Metanephros (tissue), 1 donor: ENCODE data around the gene SEMG1. TPM values are rescaled to one million over a fixed set of nuclear protein-coding genes. Genes with fewer than 3 reads are reported as not detected.

ENCODE experiments used
- total RNA-seq: library from RNA; depleted of rRNA; stranded (reverse); fragments of >200 nt; gene quantifications from one replicate; pipeline ENCODE4 v1.2.3, GENCODE V29; 2014

Gene SEMG1, protein sequence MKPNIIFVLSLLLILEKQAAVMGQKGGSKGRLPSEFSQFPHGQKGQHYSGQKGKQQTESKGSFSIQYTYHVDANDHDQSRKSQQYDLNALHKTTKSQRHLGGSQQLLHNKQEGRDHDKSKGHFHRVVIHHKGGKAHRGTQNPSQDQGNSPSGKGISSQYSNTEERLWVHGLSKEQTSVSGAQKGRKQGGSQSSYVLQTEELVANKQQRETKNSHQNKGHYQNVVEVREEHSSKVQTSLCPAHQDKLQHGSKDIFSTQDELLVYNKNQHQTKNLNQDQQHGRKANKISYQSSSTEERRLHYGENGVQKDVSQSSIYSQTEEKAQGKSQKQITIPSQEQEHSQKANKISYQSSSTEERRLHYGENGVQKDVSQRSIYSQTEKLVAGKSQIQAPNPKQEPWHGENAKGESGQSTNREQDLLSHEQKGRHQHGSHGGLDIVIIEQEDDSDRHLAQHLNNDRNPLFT
- not detected for total RNA-seq

GRCh38 chr20:45206725-45207124 lies at the start of gene SEMG1:
SEMG1 (plus strand) TSS chr20:45207033; CDS start chr20:45207054, 21 bp downstream.

DNA sequence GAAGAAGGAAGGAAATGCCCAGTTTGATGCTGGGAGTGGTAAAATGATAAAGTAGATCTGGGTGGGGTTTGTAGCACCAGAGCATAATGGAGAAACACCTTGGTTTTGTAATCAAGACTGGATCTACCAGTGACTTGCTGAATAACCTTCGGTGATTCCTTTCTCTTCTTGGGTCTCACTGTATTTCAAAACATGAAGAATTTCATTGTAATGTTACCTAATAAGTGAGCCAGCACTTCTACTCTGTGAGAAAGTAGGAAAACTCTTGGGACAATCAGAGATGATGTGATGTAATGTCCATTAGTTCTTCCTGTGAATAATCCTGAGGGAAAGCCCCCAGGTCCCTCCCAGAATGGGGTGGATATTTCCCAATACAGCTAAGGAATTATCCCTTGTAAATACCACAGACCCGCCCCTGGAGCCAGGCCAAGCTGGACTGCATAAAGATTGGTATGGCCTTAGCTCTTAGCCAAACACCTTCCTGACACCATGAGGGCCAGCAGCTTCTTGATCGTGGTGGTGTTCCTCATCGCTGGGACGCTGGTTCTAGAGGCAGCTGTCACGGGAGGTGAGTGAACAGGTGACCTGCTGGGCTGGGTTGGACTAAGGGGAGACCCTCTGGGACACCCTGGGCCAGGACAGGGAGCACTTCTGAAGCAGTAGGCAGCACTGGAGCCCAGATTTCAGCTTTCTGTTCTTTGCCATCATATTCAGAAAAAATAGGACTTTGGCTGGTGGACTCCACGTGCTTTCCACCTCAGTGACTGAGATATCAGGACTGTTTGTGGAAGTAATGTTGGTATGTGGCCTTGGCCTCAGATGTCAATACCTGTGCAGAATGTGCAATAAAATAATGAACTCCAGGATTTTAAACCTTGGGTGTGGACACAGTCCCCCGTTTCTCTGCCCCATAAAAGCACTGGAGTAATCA lies 32.1 kb upstream of the SEMG1 start, which contains the start of gene PI3:
TSS of gene PI3 (plus strand) at position 469 of the 931 bp plus-strand sequence. CDS start at position 490, 21 bp downstream.

DNA sequence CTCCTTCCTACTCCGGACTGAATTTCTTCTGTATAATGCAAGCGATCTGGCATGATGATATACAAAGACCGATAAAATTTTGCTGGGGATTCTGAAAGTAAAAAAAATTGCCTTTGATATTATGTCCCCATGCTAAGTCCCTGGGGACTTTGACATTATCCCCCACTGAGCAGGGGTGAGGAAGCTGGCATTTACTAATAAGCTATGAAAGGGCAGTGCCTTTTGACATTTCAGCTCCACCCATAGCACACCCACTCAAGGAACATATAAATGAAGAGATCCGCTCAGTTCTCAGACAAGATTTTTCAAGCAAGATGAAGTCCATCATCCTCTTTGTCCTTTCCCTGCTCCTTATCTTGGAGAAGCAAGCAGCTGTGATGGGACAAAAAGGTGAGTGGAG lies 14.2 kb downstream of the SEMG1 start, which contains the start of gene SEMG2:
TSS of gene SEMG2 (plus strand) at position 298 of the 400 bp plus-strand sequence. CDS start at position 315, 17 bp downstream.

GRCh38 chr20:45254383-45255262 lies 47.8 kb downstream of the SEMG1 start, which contains the start of gene SLPI:
SLPI (minus strand) TSS chr20:45254564; CDS start chr20:45254543, 21 bp downstream.

Other genes with a start within 250 kb of the SEMG1 start
- gene TOMM34, start 246.6 kb upstream of the SEMG1 start, total RNA-seq = 15.5 TPM
- gene STK4, start 240.5 kb upstream of the SEMG1 start, total RNA-seq = 26.6 TPM
- gene KCNS1, start 105.9 kb upstream of the SEMG1 start, total RNA-seq = 0.76 TPM
- gene WFDC5, start 91.9 kb upstream of the SEMG1 start, total RNA-seq = not detected
- not detected for gene WFDC12, start 82.6 kb upstream of the SEMG1 start, total RNA-seq
- gene PI3, start 32.1 kb upstream of the SEMG1 start, total RNA-seq = not detected
- gene SEMG2, start 14.3 kb downstream of the SEMG1 start, total RNA-seq = 0.06 TPM
- gene SLPI, start 47.5 kb downstream of the SEMG1 start, total RNA-seq = 2.8 TPM
- gene RBPJL, start 99.8 kb downstream of the SEMG1 start, total RNA-seq = not detected
- 0.99 TPM for gene MATN4, start 101.3 kb downstream of the SEMG1 start, total RNA-seq
- gene SDC4, start 141.4 kb downstream of the SEMG1 start, total RNA-seq = 122 TPM
- 25.3 TPM for gene SYS1, start 156.1 kb downstream of the SEMG1 start, total RNA-seq
- gene TP53TG5, start 171.3 kb downstream of the SEMG1 start, total RNA-seq = 0.12 TPM
- gene DBNDD2, start 201.3 kb downstream of the SEMG1 start, total RNA-seq = 12.9 TPM
- 45.5 TPM for gene PIGT, start 209.1 kb downstream of the SEMG1 start, total RNA-seq